ENCODE data around the gene RRAGB. TPM values are rescaled to one million over a fixed set of nuclear protein-coding genes. Genes with fewer than 3 reads are reported as not detected.
A peak's percentile ranks its signal among the peaks of the same experiment; 100 is the strongest.

The RRAGB gene
- total and polyA plus RNA-seq, 2 of the 4 experiments (the other 2 are of a cell fraction), result 9.1 to 15.1 TPM

DNA sequence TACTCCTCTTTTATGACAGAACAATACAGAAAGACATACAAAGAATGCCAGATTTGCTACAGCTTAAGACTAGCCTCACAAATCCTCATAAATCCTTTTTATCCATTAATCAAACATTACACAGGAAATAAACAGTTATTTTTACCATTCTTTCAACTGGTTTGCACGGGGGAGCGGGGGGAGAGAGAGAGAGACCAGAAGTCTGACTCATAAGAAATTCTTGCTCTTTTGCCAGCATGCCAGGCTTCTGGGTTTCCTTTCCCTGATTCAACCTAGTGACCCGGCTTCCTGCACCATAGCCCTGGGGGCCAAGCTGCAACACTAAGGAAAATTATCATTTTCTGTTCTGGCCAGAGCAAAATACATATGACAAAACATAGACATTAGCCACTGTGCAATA lies 6.8 kb upstream of the RRAGB start:
- dilution Hi-C loops (cut with HindIII; ENCODE audit: low sequenced_read_pairs, unreplicated experiment), result no loop called here
- ATAC-seq (ENCODE audit: low read depth), result 0 out of 2 replicates have a peak, but pooled peaks have one; percentile 24

More for the DNA sequence above, 6.8 kb upstream of the RRAGB start:
- no peaks in the 10 kb centered on the region for H3K36me3 ChIP-seq (ENCODE audit: control insufficient read depth, insufficient read depth, low read length)
- H3K4ac ChIP-seq (ENCODE audit: low read depth, low read length), result no peak overlapping the region
- no peak for DNase-seq
- no peaks in the 10 kb centered on the region for H3K4me1 ChIP-seq (ENCODE audit: control insufficient read depth, insufficient read depth, low read length)
- no peaks in the 10 kb centered on the region for H3K79me1 ChIP-seq (ENCODE audit: low read depth in 1 of 2, low read length in 2 of 2)
- no peak overlapping the region for H3K23ac ChIP-seq (ENCODE audit: low read depth, low read length)
- no peak overlapping the region for H2AK5ac ChIP-seq (ENCODE audit: low read depth, low read length)
- intact Hi-C loops (cut with micrococcal nuclease) (no loop called here), in situ Hi-C loops (cut with MboI; ENCODE audit: low sequenced_read_pairs) (loop anchor here (25.0 kb wide), 1 partner anchor 223 kb away; the partner anchor contains the start of gene USP51)
- no peak overlapping the region for H2AFZ ChIP-seq (replicated peaks; ENCODE audit: low read length, poor library complexity)
- H3K14ac ChIP-seq (replicated peaks; ENCODE audit: low read depth, low read length), result no peak overlapping the region
- no peaks in the 10 kb centered on the region for H3K27me3 ChIP-seq (ENCODE audit: control insufficient read depth, insufficient read depth, low read length)
- H3K27ac ChIP-seq (ENCODE audit: insufficient read depth, low read length), result no peak overlapping the region
- no TSS peak for BruUV-seq (replicated peaks)
- H4K20me1 ChIP-seq (ENCODE audit: insufficient read depth, low read length), result no peaks in the 10 kb centered on the region
- H3K9me1 ChIP-seq (ENCODE audit: insufficient read depth, low read length), result no peaks in the 10 kb centered on the region
- H3K9ac ChIP-seq (ENCODE audit: low read depth, low read length), result no peak overlapping the region
- POLR2A ChIA-PET (ENCODE audit: unreplicated experiment), result no interaction called here
- no peak overlapping the region for H2BK120ac ChIP-seq (ENCODE audit: low read depth, low read length)
- H2BK15ac ChIP-seq (ENCODE audit: low read depth, low read length), result no peak overlapping the region
- H3K4me2 ChIP-seq (ENCODE audit: low read depth, low read length), result no peak overlapping the region
- no peak overlapping the region for H2BK5ac ChIP-seq (ENCODE audit: low read depth, low read length, poor library complexity, severe bottlenecking)
- no peaks in the 10 kb centered on the region for H3K9me3 ChIP-seq (ENCODE audit: control insufficient read depth, insufficient read depth, low read length)
- TF ChIP-seq MAFK (IDR thresholded peaks at IDR 0.05; ENCODE audit: low read depth, low read length) (no peak), RAD21 (IDR thresholded peaks at IDR 0.05; ENCODE audit: low read length) (no peak), FOS (IDR thresholded peaks at IDR 0.05; ENCODE audit: low read depth, low read length) (no peak), NFE2L2 (IDR thresholded peaks at IDR 0.05; ENCODE audit: low read depth, low read length) (no peak), POLR2A (IDR thresholded peaks at IDR 0.05; ENCODE audit: low read depth, low read length) (no peak)
- TF ChIP-seq, protein P1, sequence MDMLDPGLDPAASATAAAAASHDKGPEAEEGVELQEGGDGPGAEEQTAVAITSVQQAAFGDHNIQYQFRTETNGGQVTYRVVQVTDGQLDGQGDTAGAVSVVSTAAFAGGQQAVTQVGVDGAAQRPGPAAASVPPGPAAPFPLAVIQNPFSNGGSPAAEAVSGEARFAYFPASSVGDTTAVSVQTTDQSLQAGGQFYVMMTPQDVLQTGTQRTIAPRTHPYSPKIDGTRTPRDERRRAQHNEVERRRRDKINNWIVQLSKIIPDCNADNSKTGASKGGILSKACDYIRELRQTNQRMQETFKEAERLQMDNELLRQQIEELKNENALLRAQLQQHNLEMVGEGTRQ (IDR thresholded peaks at IDR 0.05; ENCODE audit: low read depth, low read length), result no peak
- 20% methylated on average over 1 of the region's 3 CpGs; no CpG with 5 or more reads in 1 of the 2 experiments for WGBS, 2 experiments (ENCODE audit: extremely low coverage in 2 of 2, insufficient read length in 1 of 2)
- CTCF ChIA-PET, result no interaction called here
- H3K18ac ChIP-seq (ENCODE audit: low read depth, low read length), result no peak overlapping the region
- H3K4me3 ChIP-seq (ENCODE audit: insufficient read depth, low read depth, low read length), result no peak overlapping the region
- H4K8ac ChIP-seq (ENCODE audit: low read depth in 2 of 2, low read length in 2 of 2), result no peak overlapping the region
- no peak overlapping the region for H2BK20ac ChIP-seq (ENCODE audit: low read depth, low read length)
- H2AK9ac ChIP-seq (replicated peaks; ENCODE audit: low read depth, low read length, poor library complexity), result no peak overlapping the region
- no peak overlapping the region for H4K91ac ChIP-seq (ENCODE audit: insufficient read depth, low read depth, low read length)
- H4K5ac ChIP-seq (ENCODE audit: low read depth, low read length), result no peak overlapping the region
- no peak overlapping the region for H3K56ac ChIP-seq (ENCODE audit: extremely low read depth, insufficient read depth, low read length)
